GM18519 (cell line): ENCODE measurements around the gene CD209.

Source experiments
- ATAC-seq: cut with Tn5 transposase; IDR thresholded peaks from one replicate; pipeline ENCODE4 v1.9.1; 2021; ENCODE audit warnings: mild to moderate bottlenecking, moderate library complexity; ENCODE audit not compliant: unreplicated experiment, low FRiP score

Gene CD209

DNA sequence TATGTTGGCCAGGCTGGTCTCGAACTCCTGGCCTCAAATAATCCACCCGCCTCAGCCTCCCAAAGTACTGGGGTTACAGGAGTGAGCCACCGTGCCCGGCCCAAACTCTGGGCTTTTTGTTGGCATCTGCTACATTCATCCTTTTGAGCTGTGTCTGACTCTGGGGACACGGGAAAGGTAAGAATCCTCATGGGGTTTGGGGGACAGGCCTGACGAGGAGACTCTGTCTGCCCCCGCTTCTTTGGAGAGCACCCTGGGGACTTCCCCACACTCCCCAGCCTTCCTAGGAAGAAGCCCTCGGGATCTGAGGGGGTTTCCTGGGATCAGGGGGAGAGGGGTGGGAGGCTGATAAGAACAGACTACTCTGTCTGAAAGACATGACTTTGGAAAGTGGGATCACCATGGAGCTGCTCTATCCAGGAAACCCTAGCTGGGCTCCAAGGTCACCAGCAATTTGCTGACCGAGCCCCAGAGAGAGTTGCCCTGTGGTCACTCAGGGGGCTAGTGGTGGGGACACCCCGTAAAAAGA lies 37.3 kb downstream of the CD209 start:
- no peak for ATAC-seq

DNA sequence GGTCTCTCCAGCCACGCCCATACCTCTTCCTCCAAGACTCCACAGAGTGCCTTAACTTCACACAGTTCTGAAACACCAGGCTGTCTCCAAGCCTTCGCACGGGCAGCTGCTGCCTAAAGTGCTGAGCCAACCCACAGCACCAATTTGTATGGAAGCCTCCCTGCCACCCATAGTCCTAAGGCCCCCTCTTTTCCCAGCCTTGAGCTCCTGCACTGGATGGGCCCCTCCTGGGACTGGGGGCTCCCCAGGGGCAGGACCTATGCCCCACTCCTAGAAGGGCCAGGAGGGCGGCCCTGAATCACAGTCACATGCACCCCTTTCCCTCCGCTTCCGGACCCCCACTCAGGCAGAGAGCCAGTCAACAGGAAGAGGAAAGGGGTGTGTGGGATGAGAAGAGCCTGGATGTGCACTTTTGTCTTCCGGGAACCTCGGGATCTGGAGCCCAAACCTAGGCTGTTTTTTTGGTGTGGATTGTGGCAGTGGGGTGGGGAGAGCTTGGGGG lies 40.3 kb downstream of the CD209 start:
- no peak for ATAC-seq

DNA sequence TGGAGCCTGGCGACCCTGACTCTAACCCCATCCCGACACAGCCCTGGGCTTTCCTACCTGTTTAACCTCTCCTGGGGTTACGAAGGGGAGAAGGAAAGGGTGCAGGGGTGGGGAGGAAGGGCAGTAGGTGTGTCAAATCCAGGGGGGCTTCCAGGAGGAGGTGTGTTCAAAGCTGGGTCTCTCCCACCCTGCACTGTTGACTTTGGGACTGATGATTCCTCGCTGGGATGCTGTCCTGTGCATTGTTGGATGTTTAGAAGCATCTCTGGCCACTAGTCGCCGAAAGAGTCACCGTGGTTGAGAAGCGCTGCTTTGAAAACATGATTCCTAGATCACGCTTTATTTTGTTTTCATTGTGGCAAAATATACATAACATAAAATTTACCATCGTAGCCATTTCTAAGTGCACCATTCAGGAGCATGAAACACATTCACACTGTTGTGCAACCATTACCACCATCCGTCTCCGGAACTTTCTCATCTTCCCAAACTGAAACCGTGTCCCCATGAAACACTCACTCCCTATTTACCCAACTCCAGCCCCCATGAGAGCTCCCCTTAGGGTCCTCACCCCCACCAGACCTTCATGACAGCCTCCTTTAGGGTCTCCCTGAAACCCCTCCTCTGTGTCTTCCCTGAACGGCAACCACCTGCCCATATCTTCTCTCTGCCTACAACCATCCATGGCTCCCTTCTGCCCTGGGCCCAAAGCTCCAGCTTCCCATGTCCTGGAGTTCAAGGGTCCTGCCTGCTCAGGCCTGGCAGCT lies 41.0 kb downstream of the CD209 start:
- ATAC-seq, result no peak

- ATAC-seq, result no peak
Measured at GRCh38 chr19:7705387-7706187, 41.7 kb downstream of the CD209 start.

GRCh38 chr19:7704280-7705060 lies 42.9 kb downstream of the CD209 start:
- no peak for ATAC-seq

GRCh38 chr19:7703332-7703731 lies 44.0 kb downstream of the CD209 start:
- no peak for ATAC-seq

- ATAC-seq, result peak; percentile 43
Measured at GRCh38 chr19:7701654-7702457, 45.5 kb downstream of the CD209 start, which contains the start of gene FCER2. Gene FCER2, minus strand, starts transcription at chr19:7702131. Its CDS starts 2,371 bp downstream, at chr19:7699760.

DNA sequence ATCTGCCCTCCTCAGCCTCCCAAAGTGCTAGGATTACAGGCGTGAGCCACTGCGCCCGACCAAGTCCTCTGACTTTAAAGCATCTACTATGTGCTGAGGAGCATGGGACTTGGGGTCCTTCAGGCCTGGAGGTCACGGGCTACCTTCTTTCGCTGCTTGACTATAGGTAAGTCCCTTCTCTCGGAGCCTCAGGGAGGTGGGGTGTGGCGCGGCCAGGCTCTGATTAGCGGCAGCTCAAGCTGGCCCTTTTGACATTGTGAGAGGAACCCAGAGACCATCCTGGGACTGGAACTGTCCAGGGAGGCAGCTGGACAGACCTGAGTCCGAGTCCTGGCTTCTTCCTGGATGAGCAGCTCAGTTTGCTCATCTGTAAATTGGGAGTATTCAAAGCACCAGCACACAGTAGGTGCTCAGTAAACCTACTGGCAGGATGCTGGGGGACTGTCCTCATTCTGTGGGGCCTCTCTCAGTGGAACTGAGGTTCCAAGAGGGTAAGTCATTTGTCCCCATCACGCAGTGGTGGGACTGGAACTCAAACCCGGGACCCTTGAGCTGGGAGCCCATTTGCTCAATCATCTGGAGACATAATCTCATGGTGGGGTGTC lies 46.2 kb downstream of the CD209 start:
- ATAC-seq, result no peak

DNA sequence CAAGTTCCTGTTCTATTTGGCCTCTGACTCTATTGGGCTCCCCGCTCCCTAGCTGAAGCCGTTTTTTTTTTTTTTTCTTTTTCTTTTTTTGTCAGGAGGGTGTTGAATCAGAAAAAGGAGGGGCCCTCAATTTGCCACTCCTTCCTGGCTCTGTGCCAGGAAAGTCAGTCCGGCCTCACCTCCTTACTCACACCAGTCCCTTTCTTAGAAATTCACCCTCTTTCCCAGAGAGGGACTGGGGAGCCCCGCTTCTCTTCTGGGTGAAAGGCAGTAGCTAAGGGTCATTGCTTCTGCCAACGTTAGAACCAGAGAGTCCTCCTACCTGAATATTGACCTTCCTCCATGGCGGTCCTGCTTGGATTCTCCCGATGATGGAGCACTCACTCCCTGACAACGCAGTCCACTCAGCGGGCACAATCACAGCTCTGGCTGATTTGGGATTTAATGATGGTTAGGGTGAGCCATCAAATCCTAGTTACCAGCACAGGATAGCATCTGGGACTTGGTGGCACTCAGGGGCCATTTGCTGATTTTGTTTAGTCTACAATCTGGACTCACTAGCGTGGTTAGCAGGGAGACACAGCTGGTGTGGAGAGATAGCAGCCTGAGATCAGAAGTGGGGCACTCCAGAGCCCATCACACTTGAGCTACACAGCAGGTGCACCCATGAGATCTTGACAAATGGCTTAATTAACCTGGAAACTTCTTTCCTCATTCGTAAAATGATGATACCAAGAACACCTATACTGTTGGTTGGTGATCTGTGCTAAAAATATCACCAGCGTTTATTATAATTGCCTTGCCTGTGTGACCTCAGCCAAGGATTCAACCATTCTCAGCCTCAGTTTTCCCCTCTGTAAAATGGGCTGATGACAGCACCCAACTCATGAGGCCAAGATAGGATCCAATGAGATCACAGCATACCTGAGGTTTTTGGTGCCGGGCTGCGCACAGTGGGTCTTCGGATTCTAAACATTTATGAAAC lies 47.6 kb downstream of the CD209 start:
- no peak for ATAC-seq

GRCh38 chr19:7699003-7699402 lies 48.3 kb downstream of the CD209 start:
- ATAC-seq, result no peak

- no peak for ATAC-seq
Measured at GRCh38 chr19:7698583-7698982, 48.8 kb downstream of the CD209 start.

GRCh38 chr19:7697721-7698287 lies 49.5 kb downstream of the CD209 start:
- ATAC-seq, result no peak

- no peak for ATAC-seq
Measured at GRCh38 chr19:7694499-7694898, 52.8 kb downstream of the CD209 start.

DNA sequence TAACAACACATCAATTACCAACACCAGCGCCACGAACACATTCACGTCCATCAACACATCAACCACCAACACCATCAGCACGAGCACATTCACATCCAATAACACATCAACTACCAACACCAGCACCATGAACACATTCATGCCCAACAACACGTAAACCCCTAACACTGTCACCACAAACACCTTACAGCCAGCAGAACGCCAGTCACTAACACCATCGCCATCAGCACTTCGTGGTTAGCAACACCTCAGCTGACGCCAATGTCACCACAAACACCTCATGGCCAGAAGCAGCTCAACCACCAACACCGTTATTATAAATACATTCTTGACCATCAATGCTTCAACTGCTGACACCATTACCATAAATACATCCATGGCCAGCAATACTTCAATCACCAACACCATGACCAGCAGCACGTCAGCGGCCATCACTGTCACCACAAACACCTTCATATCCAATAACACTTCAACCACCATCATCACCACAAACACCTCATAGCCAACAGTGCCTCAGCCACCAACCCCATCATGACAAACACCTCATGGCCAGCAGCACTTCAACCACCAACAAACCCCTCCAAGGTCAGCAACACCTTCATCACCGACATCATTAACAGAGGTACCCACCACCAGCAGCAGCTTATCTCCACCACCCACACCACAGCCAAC lies 54.8 kb downstream of the CD209 start:
- ATAC-seq, result no peak

DNA sequence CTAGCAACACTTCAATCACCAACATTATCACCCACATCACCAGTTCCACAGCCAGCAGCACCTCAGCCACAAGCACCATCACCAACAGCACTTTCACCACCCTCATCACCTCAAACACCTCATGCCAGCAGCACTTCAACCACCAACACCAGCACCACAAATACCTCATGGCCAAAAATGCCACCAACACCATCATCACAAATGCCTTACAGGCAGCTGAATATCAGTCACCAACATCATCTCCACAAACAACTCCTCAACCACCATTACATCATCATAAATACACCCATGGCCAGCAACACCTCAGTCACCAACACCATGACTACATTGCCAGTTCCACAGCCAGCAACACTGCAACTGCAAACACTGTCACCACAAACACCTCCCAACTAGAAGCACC lies 55.8 kb downstream of the CD209 start:
- ATAC-seq, result no peak

- no peak for ATAC-seq
Measured at GRCh38 chr19:7690779-7691258, 56.5 kb downstream of the CD209 start.
